ENCODE measurements around the gene CASP14. TPM values are rescaled to one million over a fixed set of nuclear protein-coding genes. Genes with fewer than 3 reads are reported as not detected.
"Not testable (repeated sequence)": the region's sequence is repeated elsewhere in the genome, so short reads cannot be mapped to it uniquely, and the experiment has no call there.

CASP14 gene
- not detected for total RNA-seq
- long read RNA-seq = 0 reads

GRCh38 chr19:15048885-15049541 lies at the start of gene CASP14:
Gene CASP14, plus strand, starts transcription at chr19:15049480. Its CDS starts 2,772 bp downstream, at chr19:15052252.
- no peak for DNase-seq
- ATAC-seq = no peak
- intact Hi-C loops (cut with DNase I, micrococcal nuclease) = no loop called here

- intact Hi-C loops (cut with DNase I, micrococcal nuclease) = no loop called here
- DNase-seq (no peak), ATAC-seq (no peak)
Measured at GRCh38 chr19:15008308-15008707, 41.0 kb upstream of the CASP14 start.

- intact Hi-C loops (cut with DNase I, micrococcal nuclease) = no loop called here
- no peak for DNase-seq
- ATAC-seq = no peak
Measured at GRCh38 chr19:15010501-15011300, 38.6 kb upstream of the CASP14 start.

GRCh38 chr19:15014579-15014978 lies 34.7 kb upstream of the CASP14 start:
- DNase-seq (no peak), ATAC-seq (no peak)
- intact Hi-C loops (cut with DNase I, micrococcal nuclease) = no loop called here

GRCh38 chr19:15015946-15016542 lies 33.2 kb upstream of the CASP14 start:
- peak in 1 of 2 donors; percentile 27 for DNase-seq

GRCh38 chr19:15018836-15019235 lies 30.4 kb upstream of the CASP14 start:
- intact Hi-C loops (cut with DNase I, micrococcal nuclease); DNase-seq; ATAC-seq: not testable (repeated sequence)

More at GRCh38 chr19:15015946-15016542, 33.2 kb upstream of the CASP14 start:
- intact Hi-C loops (cut with DNase I, micrococcal nuclease) = no loop called here
- ATAC-seq = no peak

GRCh38 chr19:15021286-15022007 lies 27.8 kb upstream of the CASP14 start:
- DNase-seq (no peak), ATAC-seq (no peak)
- intact Hi-C loops (cut with DNase I, micrococcal nuclease) = no loop called here

- intact Hi-C loops (cut with DNase I, micrococcal nuclease) = no loop called here
Measured at GRCh38 chr19:15022752-15023151, 26.5 kb upstream of the CASP14 start.

GRCh38 chr19:15025217-15025616 lies 24.1 kb upstream of the CASP14 start:
- ATAC-seq (no peak), DNase-seq (no peak)
- intact Hi-C loops (cut with DNase I, micrococcal nuclease) = no loop called here

More at GRCh38 chr19:15022752-15023151, 26.5 kb upstream of the CASP14 start:
- no peak for DNase-seq
- ATAC-seq = no peak

- intact Hi-C loops (cut with DNase I, micrococcal nuclease) = no loop called here
- DNase-seq (no peak), ATAC-seq (no peak)
Measured at GRCh38 chr19:15028490-15028889, 20.8 kb upstream of the CASP14 start.

GRCh38 chr19:15031675-15032074 lies 17.6 kb upstream of the CASP14 start:
- DNase-seq = no peak
- intact Hi-C loops (cut with DNase I, micrococcal nuclease) = no loop called here
- ATAC-seq = no peak

- ATAC-seq (no peak), DNase-seq (no peak)
- intact Hi-C loops (cut with DNase I, micrococcal nuclease) = no loop called here
Measured at GRCh38 chr19:15035795-15036311, 13.4 kb upstream of the CASP14 start.

- intact Hi-C loops (cut with DNase I, micrococcal nuclease) = no loop called here
- DNase-seq = no peak
- ATAC-seq = no peak
Measured at GRCh38 chr19:15037586-15037985, 11.7 kb upstream of the CASP14 start.

- intact Hi-C loops (cut with DNase I, micrococcal nuclease) = no loop called here
- ATAC-seq (no peak), DNase-seq (no peak)
Measured at GRCh38 chr19:15038294-15038693, 11.0 kb upstream of the CASP14 start.

GRCh38 chr19:15042003-15042402 lies 7.3 kb upstream of the CASP14 start:
- ATAC-seq (no peak), DNase-seq (no peak)
- intact Hi-C loops (cut with DNase I, micrococcal nuclease) = no loop called here

- ATAC-seq (no peak), DNase-seq (no peak)
- intact Hi-C loops (cut with DNase I, micrococcal nuclease) = no loop called here
Measured at GRCh38 chr19:15042826-15043225, 6.5 kb upstream of the CASP14 start.

- DNase-seq (no peak), ATAC-seq (no peak)
- intact Hi-C loops (cut with DNase I, micrococcal nuclease) = no loop called here
Measured at GRCh38 chr19:15045506-15045905, 3.8 kb upstream of the CASP14 start.

GRCh38 chr19:15047680-15048079 lies 1.6 kb upstream of the CASP14 start:
- ATAC-seq = no peak
- DNase-seq = no peak
- intact Hi-C loops (cut with DNase I, micrococcal nuclease) = no loop called here

- DNase-seq (no peak), ATAC-seq (no peak)
- intact Hi-C loops (cut with DNase I, micrococcal nuclease) = no loop called here
Measured at GRCh38 chr19:15048128-15048527, 1.2 kb upstream of the CASP14 start.
